T47D (cell line): ENCODE data around the gene ACACB.
"Not testable (repeated sequence)": the region's sequence is repeated elsewhere in the genome, so short reads cannot be mapped to it uniquely, and the experiment has no call there.

ENCODE experiments used
- DNase-seq, 2 experiments: peaks; one replicate each; pipeline versions ENCODE4 v3.0.0 to v3.0.0-alpha.2; 2011 to 2012; ENCODE audit warnings: low read depth in 1 of 2, low spot score in 1 of 2
- JUND ChIP-seq: IDR thresholded peaks from 2 replicates; pipeline ENCODE4 v1.6.1; 2012; ENCODE audit warnings: low read depth
- in situ Hi-C: cut with HindIII; loops from 2 replicates; pipeline ENCODE4 v1.10.0; 2016; ENCODE audit warnings: low sequenced_read_pairs, low pct_unique_long_range_greater_than_20kb

Gene ACACB

GRCh38 chr12:109139360-109139759, 23.0 kb downstream of the ACACB start:
- TF ChIP-seq JUND = no peak
- DNase-seq = no peak
- in situ Hi-C loops = no loop called here

GRCh38 chr12:109139791-109140190, 23.4 kb downstream of the ACACB start:
- no peak for TF ChIP-seq JUND
- DNase-seq = no peak
- in situ Hi-C loops = no loop called here

- DNase-seq = no peak
- in situ Hi-C loops = no loop called here
- TF ChIP-seq JUND = no peak
These were observed 24.2 kb downstream of the ACACB start for GRCh38 chr12:109140560-109140959.

- in situ Hi-C loops = no loop called here
- TF ChIP-seq JUND = no peak
- DNase-seq = no peak
These were observed 27.8 kb downstream of the ACACB start for GRCh38 chr12:109144224-109144623.

- DNase-seq, in situ Hi-C loops: not testable (repeated sequence)
These were observed 30.7 kb downstream of the ACACB start for GRCh38 chr12:109147126-109147525.

GRCh38 chr12:109147954-109148353, 31.6 kb downstream of the ACACB start:
- no peak for DNase-seq
- in situ Hi-C loops = no loop called here
- no peak for TF ChIP-seq JUND

- TF ChIP-seq JUND = no peak
- DNase-seq = no peak
- in situ Hi-C loops = no loop called here
These were observed 33.8 kb downstream of the ACACB start for GRCh38 chr12:109150124-109150640.

GRCh38 chr12:109151457-109151856, 35.1 kb downstream of the ACACB start:
- no peak for TF ChIP-seq JUND
- no peak for DNase-seq
- in situ Hi-C loops = no loop called here

GRCh38 chr12:109153821-109154441, 37.5 kb downstream of the ACACB start:
- DNase-seq = no peak
- TF ChIP-seq JUND = no peak
- in situ Hi-C loops = no loop called here

GRCh38 chr12:109154451-109155438, 38.4 kb downstream of the ACACB start:
- TF ChIP-seq JUND = no peak
- peak; percentile 95 for DNase-seq
- in situ Hi-C loops = no loop called here

GRCh38 chr12:109156036-109156435, 39.6 kb downstream of the ACACB start:
- DNase-seq = no peak
- TF ChIP-seq JUND = no peak
- in situ Hi-C loops = no loop called here

- DNase-seq = no peak
- TF ChIP-seq JUND = no peak
- in situ Hi-C loops = no loop called here
These were observed 40.2 kb downstream of the ACACB start for GRCh38 chr12:109156586-109156985.

- in situ Hi-C loops = no loop called here
- DNase-seq = no peak
- TF ChIP-seq JUND = no peak
These were observed 41.6 kb downstream of the ACACB start for GRCh38 chr12:109157986-109158385.
